ENCODE measurements around the gene SLX4IP.

- no peak for TF ChIP-seq POLR2AphosphoS5 (IDR thresholded peaks at IDR 0.05; ENCODE audit: low read depth)
- TF ChIP-seq CTCF (IDR thresholded peaks at IDR 0.05; ENCODE audit: insufficient read depth, low read length): no peak
- TF ChIP-seq SPI1 (IDR thresholded peaks at IDR 0.05; ENCODE audit: borderline replicate concordance, low read depth): no peak
- no peak for TF ChIP-seq GABPA (IDR thresholded peaks at IDR 0.05; ENCODE audit: low read depth)
Observed at GRCh38 chr20:10428008-10428407, 7.1 kb upstream of the SLX4IP start.
